Urinary bladder (tissue), 4 donors: Measurements from ENCODE around the gene DAGLA. TPM values are rescaled to one million over a fixed set of nuclear protein-coding genes. Genes with fewer than 3 reads are reported as not detected.

Experiments
- DNase-seq: peaks from one replicate; pipeline ENCODE4 v3.0.0-alpha.2; 2015; ENCODE audit errors: extremely low spot score
- H3K27ac ChIP-seq: one replicate; pipeline ENCODE4 v1.5.1; 2013; ENCODE audit warnings: low read depth, mild to moderate bottlenecking, moderate library complexity
- H3K36me3 ChIP-seq: one replicate; pipeline ENCODE4 v1.6.1; 2013; ENCODE audit warnings: mild to moderate bottlenecking, moderate library complexity; ENCODE audit not compliant: insufficient read depth
- H3K4me1 ChIP-seq: one replicate; pipeline ENCODE4 v1.6.1; 2013; ENCODE audit warnings: mild to moderate bottlenecking, moderate library complexity; ENCODE audit not compliant: insufficient read depth
- H3K4me3 ChIP-seq: one replicate; pipeline ENCODE4 v1.5.1; 2013; ENCODE audit warnings: low read depth, low read length
- WGBS: extraction: QIAGEN DNeasy Blood & Tissue Kit; methylation state at CpG from one replicate; pipeline ENCODE4 v1.1.7; 2013; 5-methylcytosine and 5-hydroxymethylcytosine counted together
- polyA plus RNA-seq: library from polyadenylated mRNA; stranded (reverse); fragments of 200-250 nt; gene quantifications from one replicate; pipeline ENCODE4 v1.2.3, GENCODE V29; 2013
- total RNA-seq: library from RNA; depleted of rRNA; stranded (reverse); fragments of >200 nt; gene quantifications from one replicate; pipeline ENCODE4 v1.2.3, GENCODE V29; 2014
- donor health status: healthy with polysubstance abuse.
- donor health status: healthy.

DAGLA gene
- total and polyA plus RNA-seq, 2 donors, result 1.8 to 2.5 TPM

DNA sequence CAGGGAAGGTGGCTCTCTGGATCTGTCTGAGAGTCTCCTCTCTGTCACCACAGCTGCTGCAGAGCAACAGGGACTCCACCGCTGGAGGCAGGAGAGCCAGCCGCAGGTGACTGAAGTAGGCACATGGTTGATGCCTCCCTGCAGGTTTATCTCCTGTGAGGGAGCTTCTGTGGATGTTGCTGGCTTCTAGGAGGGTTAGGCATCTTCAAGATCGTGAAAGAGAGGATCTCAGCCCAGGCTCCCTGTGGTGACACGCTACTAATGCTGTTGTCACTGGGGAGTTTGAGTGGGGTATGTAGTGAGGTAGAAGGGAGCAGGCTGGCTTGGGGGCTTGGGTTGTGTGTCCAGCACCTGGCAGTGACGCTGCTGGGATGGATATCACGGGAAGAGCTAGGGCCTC lies 34.1 kb downstream of the DAGLA start:
- Histone ChIP-seq H3K4me1 (no peaks in the 10 kb centered on the region), H3K36me3 (no peaks in the 10 kb centered on the region), H3K4me3 (no peak overlapping the region), H3K27ac (no peak overlapping the region)
- DNase-seq, result no peak
- 70% methylated on average over 6 of the region's 6 CpGs for WGBS

DNA sequence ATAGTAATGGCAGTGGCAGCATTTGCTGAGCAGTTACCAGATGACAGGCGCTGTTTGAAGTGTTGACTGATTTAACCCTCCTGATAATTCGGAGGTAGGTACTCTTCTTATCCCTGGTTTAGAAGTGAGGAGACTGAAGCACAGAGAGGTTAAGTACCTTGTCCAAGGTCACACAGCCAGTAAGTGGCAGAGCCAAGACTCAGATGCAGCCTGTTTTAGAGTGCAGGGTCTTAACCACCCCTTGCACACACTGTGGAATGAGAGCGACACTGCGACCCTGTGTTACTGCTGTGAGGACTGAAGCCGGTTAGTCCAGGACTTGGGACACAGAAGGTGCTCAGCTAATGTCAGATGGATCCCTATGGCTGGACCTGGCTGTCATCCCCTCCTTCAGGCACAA lies 34.7 kb downstream of the DAGLA start:
- Histone ChIP-seq H3K4me1 (no peaks in the 10 kb centered on the region), H3K36me3 (no peaks in the 10 kb centered on the region), H3K27ac (no peak overlapping the region), H3K4me3 (no peak overlapping the region)
- DNase-seq, result no peak
- WGBS, result 93% methylated on average over 5 of the region's 5 CpGs

DNA sequence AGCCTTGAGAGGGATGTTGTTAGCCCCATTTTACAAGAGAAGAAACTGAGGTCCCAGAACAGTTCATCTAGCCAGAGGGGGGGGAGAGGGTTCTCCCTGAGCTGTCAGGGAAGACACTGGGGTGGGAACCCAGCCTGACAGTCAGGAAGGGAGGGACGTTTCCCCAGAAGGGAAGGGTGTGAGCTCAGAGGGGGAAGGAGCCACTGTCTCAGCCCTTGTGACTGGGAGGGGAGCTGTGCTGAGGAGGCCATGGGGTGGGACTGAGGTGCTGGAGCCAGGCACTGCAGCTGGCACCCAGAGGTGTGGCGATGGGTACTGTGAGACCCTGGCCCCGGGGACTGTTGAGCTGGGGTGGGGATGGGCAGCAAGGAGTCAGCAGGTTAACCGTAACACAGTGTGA lies 35.7 kb downstream of the DAGLA start:
- Histone ChIP-seq H3K36me3 (no peaks in the 10 kb centered on the region), H3K27ac (no peak overlapping the region), H3K4me1 (no peaks in the 10 kb centered on the region), H3K4me3 (no peak overlapping the region)
- 74% methylated on average over 4 of the region's 4 CpGs for WGBS
- no peak for DNase-seq

DNA sequence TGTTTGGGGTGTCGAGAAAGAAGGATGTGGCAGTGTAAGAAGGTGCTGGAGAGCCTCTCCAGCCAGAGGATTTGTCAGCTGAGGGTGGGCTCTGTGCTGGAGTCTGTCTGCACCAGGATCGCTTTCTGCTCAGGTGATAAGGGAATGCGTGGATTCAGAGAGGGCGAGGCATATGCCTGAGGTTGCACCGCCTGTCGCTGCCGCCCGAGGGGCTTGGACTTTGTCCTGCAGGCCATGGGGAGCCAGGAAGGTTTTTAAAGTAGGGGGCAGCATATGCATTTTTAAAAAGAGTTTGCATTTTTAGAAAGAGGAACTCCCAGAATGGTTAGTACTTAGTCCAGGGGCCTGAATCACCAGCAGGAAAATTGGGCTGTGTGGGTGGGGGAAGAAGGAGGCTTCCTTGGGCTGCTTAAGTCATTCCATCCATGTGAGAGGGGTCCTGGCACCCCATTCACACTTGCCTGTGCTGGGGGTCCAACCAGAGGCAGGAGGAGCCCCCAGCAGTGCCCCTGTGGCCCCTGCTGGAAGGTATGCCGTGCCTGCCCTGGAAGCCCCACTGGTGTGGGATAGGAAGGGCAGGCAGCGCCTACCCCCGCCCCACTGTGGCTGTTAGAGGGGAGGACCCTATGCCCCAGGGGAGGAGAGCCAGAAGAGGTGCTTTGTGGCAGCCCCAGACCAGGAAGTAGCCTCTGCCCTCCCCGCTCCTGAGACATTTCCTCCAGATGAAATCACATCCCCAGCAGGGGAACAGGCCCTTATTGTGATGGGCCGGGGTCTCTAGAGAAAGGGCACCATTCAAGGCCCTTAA lies 36.5 kb downstream of the DAGLA start:
- Histone ChIP-seq H3K4me3 (no peak overlapping the region), H3K4me1 (no peaks in the 10 kb centered on the region), H3K36me3 (no peaks in the 10 kb centered on the region), H3K27ac (no peak overlapping the region)
- 82% methylated on average over 13 of the region's 13 CpGs for WGBS
- no peak for DNase-seq

DNA sequence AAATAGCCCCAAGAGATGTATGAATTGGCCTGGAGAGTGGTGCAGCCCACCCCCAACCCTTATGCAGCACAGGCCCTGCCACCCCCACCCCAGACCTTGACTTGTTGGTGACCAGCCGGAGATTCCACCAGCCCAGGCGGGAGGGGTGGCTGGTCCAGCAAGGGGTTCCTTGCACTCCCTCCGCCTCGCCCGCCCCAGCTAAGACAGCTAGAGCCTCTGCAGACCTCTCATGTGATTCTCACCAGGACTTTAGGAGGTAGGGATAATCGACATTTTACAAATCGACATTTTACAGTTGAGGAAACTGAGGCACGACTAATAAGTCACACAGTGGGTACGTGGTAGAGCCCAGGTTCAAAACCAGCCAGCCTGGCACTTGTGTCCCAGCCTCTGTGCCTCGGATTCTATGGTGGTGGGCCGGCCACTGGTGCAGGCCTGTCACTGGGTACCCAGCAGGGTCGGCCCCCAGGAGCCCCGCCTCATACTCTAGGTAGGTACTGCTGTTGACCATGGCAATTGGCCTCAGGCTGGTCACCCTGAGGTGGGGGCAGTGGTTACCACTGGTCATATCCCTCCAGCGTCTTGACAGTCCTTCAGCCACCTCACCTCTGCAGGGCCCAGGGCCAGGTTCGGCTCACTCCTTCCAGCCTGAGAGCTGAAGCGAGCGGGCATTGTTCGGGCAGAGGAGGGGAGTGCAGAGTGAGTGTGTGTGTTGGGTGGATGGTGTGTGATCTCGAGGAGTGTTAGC lies 37.3 kb downstream of the DAGLA start:
- DNase-seq, result no peak
- Histone ChIP-seq H3K4me1 (no peaks in the 10 kb centered on the region), H3K36me3 (no peaks in the 10 kb centered on the region), H3K27ac (no peak overlapping the region), H3K4me3 (no peak overlapping the region)
- 88% methylated on average over 19 of the region's 19 CpGs for WGBS

DNA sequence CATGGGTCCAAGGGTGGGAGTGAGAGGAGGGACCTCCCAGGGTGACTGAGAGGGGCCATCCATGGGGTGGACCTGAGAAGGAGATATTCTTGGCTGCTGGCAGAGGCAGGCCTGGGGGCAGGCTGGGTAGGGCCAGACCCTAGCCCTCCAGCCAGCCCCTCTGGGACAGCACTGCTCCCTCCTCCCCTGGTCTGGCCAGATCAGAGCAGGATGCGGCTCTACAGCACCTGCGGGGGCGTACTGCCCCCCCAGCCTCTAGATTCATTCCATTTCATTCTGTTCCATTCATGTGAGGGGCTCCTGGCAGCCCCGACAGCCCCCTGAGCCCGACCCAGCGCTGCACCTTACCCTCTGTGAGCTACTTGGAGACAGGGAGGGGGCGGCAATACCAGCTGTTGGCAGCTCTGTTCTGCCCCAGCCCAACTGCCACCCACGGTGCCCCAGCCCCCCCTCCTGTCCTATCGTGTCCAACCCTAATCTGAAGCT lies 37.9 kb downstream of the DAGLA start:
- Histone ChIP-seq H3K36me3 (no peaks in the 10 kb centered on the region), H3K4me3 (peak overlapping the region; percentile 30), H3K27ac (no peak overlapping the region), H3K4me1 (no peaks in the 10 kb centered on the region)
- 21% methylated on average over 9 of the region's 9 CpGs for WGBS
- DNase-seq, result no peak

DNA sequence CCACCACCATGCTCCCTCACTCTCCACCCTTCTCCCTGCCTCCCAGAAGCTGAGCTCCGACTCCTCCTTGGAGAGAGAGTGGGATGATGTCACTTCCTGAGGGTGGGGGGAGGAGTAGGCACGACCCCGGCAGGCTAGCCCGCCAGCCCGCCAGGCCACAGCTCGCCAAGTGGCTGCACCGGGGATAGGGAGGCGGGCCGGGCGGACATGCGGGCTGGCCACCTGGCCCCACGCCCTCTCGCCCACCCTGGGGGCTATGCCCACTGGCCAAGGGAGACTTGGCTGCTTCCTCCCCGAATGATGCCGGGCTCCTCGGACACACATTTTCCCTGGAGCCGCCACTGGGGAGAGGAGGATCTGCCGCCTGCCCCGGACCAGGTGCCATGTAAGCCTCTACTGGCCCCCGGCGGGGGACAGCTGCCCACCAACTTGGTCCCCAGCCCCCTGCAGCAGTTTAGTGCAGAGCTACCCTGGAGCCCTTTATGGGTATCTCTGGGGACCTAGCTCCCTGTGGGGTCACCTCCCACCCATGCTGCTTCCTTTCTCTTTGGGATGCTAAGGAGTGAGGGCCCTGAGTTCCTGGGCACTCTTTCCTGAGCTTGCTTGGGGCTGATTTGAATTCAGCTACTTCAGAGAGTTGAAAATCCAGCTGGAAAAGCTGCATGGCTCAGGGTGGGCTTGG lies 38.6 kb downstream of the DAGLA start:
- Histone ChIP-seq H3K27ac (no peak overlapping the region), H3K36me3 (no peaks in the 10 kb centered on the region), H3K4me1 (no peaks in the 10 kb centered on the region), H3K4me3 (peak overlapping the region; percentile 30)
- DNase-seq, result no peak
- WGBS, result 18% methylated on average over 21 of the region's 21 CpGs

DNA sequence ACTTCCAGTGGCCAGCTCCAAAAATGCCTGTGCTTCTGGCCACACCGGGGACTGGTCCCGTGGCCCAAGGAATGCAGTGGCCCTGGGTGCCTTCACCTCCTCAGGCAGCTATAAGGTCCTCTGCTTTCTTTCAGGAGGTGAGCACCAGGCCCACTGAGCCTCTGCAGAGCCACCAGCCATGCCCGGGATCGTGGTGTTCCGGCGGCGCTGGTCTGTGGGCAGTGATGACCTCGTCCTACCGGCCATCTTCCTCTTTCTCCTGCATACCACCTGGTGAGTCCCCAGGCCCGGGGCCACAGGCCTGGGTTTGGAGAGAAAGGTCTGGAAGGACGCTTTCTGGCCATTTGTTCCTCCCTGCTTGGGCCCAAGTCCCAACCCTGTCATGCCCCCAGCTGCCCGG lies 39.8 kb downstream of the DAGLA start:
- no peak for DNase-seq
- Histone ChIP-seq H3K4me1 (no peaks in the 10 kb centered on the region), H3K36me3 (no peaks in the 10 kb centered on the region), H3K27ac (no peak overlapping the region), H3K4me3 (no peak overlapping the region)
- WGBS, result 89% methylated on average over 12 of the region's 12 CpGs

DNA sequence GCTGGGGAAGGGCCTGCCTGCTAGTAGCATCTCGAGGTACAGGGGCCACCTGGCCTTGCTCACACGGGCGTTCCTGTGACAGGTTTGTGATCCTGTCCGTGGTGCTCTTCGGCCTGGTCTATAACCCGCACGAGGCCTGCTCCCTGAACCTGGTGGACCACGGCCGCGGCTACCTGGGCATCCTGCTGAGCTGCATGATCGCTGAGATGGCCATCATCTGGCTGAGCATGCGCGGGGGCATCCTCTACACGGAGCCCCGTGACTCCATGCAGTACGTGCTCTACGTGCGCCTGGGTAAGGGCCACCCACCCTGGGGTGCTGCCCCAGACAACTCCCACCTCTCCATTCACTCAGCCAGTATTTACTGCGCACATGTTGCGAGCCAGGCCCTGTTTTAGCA lies 40.4 kb downstream of the DAGLA start:
- H3K4me1 ChIP-seq, result no peaks in the 10 kb centered on the region
- H3K4me3 ChIP-seq, result no peak overlapping the region
- H3K36me3 ChIP-seq, result no peaks in the 10 kb centered on the region
- no peak overlapping the region for H3K27ac ChIP-seq
- DNase-seq, result no peak
- WGBS, result 94% methylated on average over 20 of the region's 20 CpGs

DNA sequence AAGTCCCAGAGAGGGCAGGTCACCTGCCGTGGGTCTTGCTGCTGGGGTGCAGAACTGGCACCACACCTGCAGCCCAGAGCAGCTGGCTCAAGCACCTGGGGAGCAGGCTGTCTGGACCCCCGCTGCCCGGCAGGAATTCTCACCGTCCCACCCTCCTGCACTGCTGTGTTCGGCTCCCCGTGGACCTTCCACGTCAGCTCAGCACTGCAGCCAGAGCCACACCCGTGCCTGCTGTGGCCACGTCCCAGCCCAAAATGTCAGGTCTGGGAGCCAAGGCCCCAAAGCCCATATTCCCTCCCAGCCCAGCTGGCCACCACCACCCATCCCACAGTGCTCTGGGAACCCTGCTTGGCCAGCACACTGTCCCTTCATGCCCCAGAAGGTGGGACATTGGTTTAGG lies 44.2 kb downstream of the DAGLA start:
- Histone ChIP-seq H3K36me3 (peaks cover 2% of the 10 kb centered on the region), H3K27ac (no peak overlapping the region), H3K4me3 (no peak overlapping the region), H3K4me1 (no peaks in the 10 kb centered on the region)
- WGBS, result 76% methylated on average over 9 of the region's 9 CpGs
- no peak for DNase-seq

DNA sequence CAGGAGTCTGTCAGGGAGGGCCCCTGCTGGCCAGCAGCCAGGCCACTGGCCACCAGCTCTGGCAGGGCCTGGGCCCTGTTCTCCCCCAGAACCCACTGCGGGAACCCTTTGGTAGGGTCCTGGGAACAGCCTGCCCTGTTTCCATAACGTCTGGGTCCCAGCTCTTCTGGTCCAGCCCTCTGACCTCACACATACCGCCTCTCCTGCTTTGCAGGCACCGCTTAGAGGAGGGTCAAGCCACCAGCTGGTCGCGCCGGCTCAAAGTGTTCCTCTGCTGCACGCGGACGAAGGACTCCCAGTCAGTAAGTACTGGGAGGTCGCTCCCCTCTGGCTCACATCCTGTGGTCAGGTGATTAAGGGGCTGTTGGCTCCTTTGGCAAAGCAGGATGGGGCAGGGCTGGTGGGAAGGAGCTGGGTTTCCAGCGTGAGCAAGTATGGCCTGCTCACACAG lies 45.6 kb downstream of the DAGLA start:
- no peak overlapping the region for H3K4me3 ChIP-seq
- 80% methylated on average over 12 of the region's 12 CpGs for WGBS
- H3K4me1 ChIP-seq, result no peaks in the 10 kb centered on the region
- H3K27ac ChIP-seq, result no peak overlapping the region
- no peak for DNase-seq
- peaks cover 2% of the 10 kb centered on the region for H3K36me3 ChIP-seq

DNA sequence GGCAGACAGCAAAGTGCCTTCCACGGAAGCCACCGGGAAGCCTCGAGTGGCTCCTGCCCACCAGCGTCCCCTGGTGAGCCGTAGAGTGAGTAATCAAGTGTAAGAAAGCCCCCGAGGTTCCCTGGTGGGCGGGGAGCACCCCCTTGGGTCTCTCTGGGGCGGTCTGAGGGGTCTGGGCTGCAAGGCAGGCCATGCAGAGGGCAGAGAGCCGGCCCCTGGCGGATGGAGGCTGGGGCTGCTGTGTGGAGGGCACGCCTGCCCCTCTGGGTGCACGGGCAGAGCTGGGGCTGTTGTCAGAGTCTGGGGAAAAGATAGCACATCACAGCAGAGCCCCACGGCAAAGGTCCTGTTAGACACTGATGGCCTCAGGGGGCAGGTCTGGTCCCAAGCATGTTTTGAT lies 46.6 kb downstream of the DAGLA start:
- no peak overlapping the region for H3K27ac ChIP-seq
- no peak for DNase-seq
- peaks cover 2% of the 10 kb centered on the region for H3K36me3 ChIP-seq
- H3K4me1 ChIP-seq, result no peaks in the 10 kb centered on the region
- no peak overlapping the region for H3K4me3 ChIP-seq
- 89% methylated on average over 13 of the region's 13 CpGs for WGBS

DNA sequence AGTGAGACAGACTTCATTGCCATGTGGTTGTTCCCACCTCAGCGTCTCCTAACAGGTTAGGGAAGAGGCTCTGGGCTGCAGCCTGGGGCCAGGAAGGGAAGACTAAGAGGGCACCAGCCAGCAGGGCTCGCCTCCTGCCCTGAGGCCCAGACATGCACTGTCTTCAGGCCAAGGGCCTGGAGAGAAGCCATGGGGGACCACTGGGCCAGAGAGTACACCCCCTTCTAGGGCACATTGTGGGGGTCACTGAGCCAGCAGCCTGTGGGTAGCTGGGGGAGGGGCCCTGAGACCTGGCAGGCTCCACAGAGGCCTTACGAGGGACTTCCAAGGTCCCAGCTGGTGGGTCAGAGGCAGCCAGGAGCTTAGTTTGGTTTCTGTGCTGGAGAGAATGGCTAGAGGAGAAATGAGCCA lies 47.2 kb downstream of the DAGLA start:
- Histone ChIP-seq H3K27ac (no peak overlapping the region), H3K36me3 (peaks cover 2% of the 10 kb centered on the region), H3K4me1 (no peaks in the 10 kb centered on the region), H3K4me3 (no peak overlapping the region)
- 84% methylated on average over 3 of the region's 3 CpGs for WGBS
- no peak for DNase-seq
